Suprapubic skin (tissue), 4 donors: ENCODE results near the gene JAZF1.

ENCODE experiments used
- EP300 ChIP-seq: sonication (generic); formaldehyde crosslinking; IDR thresholded peaks from one replicate; pipeline ENCODE4 v1.6.1; 2017; ENCODE audit warnings: antibody characterized with exemption
- POLR2A ChIP-seq, 2 donors: fragments of 450-650 bp; IDR thresholded peaks; one replicate each; pipeline ENCODE4 v1.6.1; 2017; ENCODE audit warnings: antibody characterized with exemption in 2 of 2, mild to moderate bottlenecking in 2 of 2, moderate library complexity in 2 of 2
- POLR2AphosphoS5 ChIP-seq, 3 donors: sonication (generic); formaldehyde crosslinking; IDR thresholded peaks; one replicate each; pipeline ENCODE4 v1.6.1; 2017; ENCODE audit warnings: antibody characterized with exemption in 3 of 3
- TF ChIP-seq, protein P1 (sequence below), 2 donors: fragments of 200-600 bp in 1 of 2; fragments of 450-650 bp in 1 of 2; sonication (generic) in 1 of 2; IDR thresholded peaks; one replicate each; pipeline ENCODE4 v1.5.1; 2016 to 2019; ENCODE audit warnings: antibody characterized with exemption in 2 of 2, mild to moderate bottlenecking in 1 of 2, moderate library complexity in 1 of 2

GRCh38 chr7:28202222-28202621 is 21.6 kb upstream of the JAZF1 start:
- TF ChIP-seq POLR2A (IDR thresholded peaks at IDR 0.05) (no peak), EP300 (no peak), POLR2AphosphoS5 (IDR thresholded peaks at IDR 0.05) (no peak)
- TF ChIP-seq, protein P1, sequence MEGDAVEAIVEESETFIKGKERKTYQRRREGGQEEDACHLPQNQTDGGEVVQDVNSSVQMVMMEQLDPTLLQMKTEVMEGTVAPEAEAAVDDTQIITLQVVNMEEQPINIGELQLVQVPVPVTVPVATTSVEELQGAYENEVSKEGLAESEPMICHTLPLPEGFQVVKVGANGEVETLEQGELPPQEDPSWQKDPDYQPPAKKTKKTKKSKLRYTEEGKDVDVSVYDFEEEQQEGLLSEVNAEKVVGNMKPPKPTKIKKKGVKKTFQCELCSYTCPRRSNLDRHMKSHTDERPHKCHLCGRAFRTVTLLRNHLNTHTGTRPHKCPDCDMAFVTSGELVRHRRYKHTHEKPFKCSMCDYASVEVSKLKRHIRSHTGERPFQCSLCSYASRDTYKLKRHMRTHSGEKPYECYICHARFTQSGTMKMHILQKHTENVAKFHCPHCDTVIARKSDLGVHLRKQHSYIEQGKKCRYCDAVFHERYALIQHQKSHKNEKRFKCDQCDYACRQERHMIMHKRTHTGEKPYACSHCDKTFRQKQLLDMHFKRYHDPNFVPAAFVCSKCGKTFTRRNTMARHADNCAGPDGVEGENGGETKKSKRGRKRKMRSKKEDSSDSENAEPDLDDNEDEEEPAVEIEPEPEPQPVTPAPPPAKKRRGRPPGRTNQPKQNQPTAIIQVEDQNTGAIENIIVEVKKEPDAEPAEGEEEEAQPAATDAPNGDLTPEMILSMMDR (IDR thresholded peaks at IDR 0.05): no peak
